ENCODE data around the gene NR1I2.

The NR1I2 gene

DNA sequence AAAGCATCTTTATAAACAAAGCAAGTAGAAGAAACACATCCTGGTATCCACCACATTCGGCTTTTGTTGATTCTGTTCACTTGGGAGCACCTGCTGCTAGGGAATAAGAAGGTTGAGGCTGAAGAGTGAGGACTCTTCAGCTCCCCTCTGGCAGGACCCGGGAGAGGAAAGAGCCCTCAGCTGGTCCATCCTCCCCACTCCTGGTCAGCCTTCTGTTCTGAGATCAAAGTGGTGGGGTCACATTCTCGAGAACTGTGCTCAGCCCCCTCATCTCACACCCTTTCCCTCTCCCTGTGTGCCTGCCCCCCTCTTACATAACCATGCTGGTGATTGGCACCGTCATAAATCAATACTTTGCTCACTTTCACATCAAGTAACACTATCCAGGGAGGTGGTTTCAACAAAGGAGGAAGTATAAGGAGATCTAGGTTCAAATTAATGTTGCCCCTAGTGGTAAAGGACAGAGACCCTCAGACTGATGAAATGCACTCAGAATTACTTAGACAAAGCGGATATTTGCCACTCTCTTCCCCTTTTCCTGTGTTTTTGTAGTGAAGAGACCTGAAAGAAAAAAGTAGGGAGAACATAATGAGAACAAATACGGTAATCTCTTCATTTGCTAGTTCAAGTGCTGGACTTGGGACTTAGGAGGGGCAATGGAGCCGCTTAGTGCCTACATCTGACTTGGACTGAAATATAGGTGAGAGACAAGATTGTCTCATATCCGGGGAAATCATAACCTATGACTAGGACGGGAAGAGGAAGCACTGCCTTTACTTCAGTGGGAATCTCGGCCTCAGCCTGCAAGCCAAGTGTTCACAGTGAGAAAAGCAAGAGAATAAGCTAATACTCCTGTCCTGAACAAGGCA is at the start of gene NR1I2:
Gene NR1I2 (plus strand): TSS at position 772 of the 869 bp plus-strand sequence.
- peak within 1 kb of the TSS; percentile 72 to 83 for H3K9ac ChIP-seq (ENCODE audit: low read depth in 1 of 2, low read length in 2 of 2)
- peaks cover 0 to 15% of the 10 kb centered on the region in 2 donors for H3K4me1 ChIP-seq (ENCODE audit: control insufficient read depth in 2 of 2, insufficient read depth in 2 of 2, low read length in 2 of 2)
- H3K27me3 ChIP-seq (ENCODE audit: control insufficient read depth in 2 of 2, insufficient read depth in 2 of 2, low read length in 2 of 2), result no peaks in the 10 kb centered on the region
- H3K9me3 ChIP-seq (ENCODE audit: control insufficient read depth in 2 of 2, low read length in 2 of 2), result peaks cover 0 to 2% of the 10 kb centered on the region in 2 donors
- peak within 1 kb of the TSS; percentile 86 to 88 for H3K27ac ChIP-seq (ENCODE audit: low read depth in 2 of 2, low read length in 2 of 2)
- peak within 1 kb of the TSS; percentile 65 to 79 for H3K4me3 ChIP-seq (ENCODE audit: low read length in 2 of 2)
- H3K36me3 ChIP-seq (ENCODE audit: control insufficient read depth in 2 of 2, insufficient read depth in 2 of 2, low read length in 2 of 2), result no peaks in the 10 kb centered on the region

DNA sequence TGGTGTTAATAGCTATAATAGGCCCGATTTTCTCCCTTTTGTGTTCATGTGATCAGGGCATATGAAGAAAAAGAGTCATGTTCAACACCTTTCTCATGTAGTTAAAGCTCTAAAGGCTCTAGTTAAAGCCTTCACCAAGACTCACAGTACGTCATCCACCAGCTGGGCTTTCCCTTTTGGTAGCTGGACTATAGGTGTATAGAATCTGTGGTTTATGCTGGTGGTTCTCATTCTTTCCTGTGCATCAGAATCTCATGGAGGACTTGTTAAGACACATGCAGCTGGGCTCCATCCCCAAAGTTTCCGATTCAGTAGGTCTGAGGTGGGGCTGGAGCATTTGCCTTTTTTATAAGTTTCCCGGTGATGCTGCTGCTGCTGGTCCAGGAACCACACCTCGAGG is 48.1 kb upstream of the NR1I2 start:
- Histone ChIP-seq H3K27ac (ENCODE audit: low read depth in 2 of 2, low read length in 2 of 2) (no peak overlapping the region), H3K9ac (ENCODE audit: low read depth in 1 of 2, low read length in 2 of 2) (no peak overlapping the region), H3K36me3 (ENCODE audit: control insufficient read depth in 2 of 2, insufficient read depth in 2 of 2, low read length in 2 of 2) (no peaks in the 10 kb centered on the region), H3K9me3 (ENCODE audit: control insufficient read depth in 2 of 2, low read length in 2 of 2) (no peaks in the 10 kb centered on the region), H3K27me3 (ENCODE audit: control insufficient read depth in 2 of 2, insufficient read depth in 2 of 2, low read length in 2 of 2) (no peaks in the 10 kb centered on the region), H3K4me3 (ENCODE audit: low read length in 2 of 2) (no peak overlapping the region), H3K4me1 (ENCODE audit: control insufficient read depth in 2 of 2, insufficient read depth in 2 of 2, low read length in 2 of 2) (no peaks in the 10 kb centered on the region)

DNA sequence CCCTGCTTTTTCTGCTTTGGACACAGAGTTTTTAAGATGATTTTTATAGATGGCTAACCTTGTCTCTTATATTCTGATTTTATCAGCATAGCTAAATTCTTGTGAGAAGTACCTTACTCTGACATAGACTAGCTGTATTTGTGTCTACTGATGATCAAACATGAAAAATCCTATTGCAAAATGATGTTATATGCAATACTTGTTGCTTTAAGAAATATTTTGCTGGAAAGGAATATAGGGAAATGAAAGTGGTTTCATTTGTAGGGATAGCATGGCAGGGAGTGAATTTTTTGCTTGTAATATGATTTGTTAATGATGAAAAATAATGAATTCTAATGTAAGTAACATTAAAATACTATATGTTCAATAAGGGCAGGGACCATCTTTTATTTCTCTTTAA is 43.2 kb upstream of the NR1I2 start:
- H3K9ac ChIP-seq (ENCODE audit: low read depth in 1 of 2, low read length in 2 of 2), result no peak overlapping the region
- H3K27me3 ChIP-seq (ENCODE audit: control insufficient read depth in 2 of 2, insufficient read depth in 2 of 2, low read length in 2 of 2), result no peaks in the 10 kb centered on the region
- no peaks in the 10 kb centered on the region for H3K4me1 ChIP-seq (ENCODE audit: control insufficient read depth in 2 of 2, insufficient read depth in 2 of 2, low read length in 2 of 2)
- no peak overlapping the region for H3K4me3 ChIP-seq (ENCODE audit: low read length in 2 of 2)
- H3K36me3 ChIP-seq (ENCODE audit: control insufficient read depth in 2 of 2, insufficient read depth in 2 of 2, low read length in 2 of 2), result no peaks in the 10 kb centered on the region
- no peaks in the 10 kb centered on the region for H3K9me3 ChIP-seq (ENCODE audit: control insufficient read depth in 2 of 2, low read length in 2 of 2)
- no peak overlapping the region for H3K27ac ChIP-seq (ENCODE audit: low read depth in 2 of 2, low read length in 2 of 2)

DNA sequence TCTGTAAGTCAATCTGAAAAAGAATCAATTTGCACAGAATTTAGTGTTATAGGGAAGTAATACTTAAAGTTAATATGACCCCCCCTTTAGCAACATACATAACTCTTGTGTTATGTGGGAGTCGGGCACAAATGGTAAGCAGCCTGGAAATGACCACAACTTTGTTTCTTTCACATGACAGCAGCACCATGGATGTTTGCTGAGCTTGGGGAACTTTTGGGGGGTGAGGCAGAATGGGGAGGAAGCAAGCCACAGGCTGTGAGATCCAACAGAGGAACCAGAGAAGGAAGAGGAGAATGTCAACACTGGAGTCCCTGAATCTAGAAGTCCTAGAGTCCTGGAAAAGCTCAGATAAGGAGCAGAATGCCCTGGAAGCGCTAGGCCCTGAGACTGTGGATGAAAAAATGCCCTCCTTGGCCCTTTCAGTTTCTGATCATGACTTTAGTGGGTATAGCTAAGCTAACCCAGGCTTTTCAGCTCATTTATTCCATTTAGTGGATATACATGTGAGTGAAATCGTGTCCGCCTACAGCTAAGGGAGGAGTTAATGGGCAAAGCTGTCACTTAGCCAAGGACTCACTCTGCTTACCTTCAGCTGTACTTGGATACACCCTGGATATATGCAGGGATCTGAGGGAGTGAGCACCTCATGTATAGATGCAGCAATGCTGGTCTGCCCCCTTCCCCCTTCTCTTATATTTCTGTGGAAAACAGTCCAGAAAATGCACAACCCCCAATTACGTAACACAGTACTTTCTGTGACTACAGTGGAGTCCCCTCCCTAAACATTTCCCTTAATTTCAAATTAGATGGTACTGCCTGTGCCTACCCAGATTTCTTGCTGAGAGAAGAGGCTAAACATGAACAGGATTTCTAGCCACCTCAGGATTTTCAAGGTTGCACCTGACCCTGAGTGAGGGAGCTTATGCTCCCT is 40.0 kb upstream of the NR1I2 start:
- Histone ChIP-seq H3K27ac (ENCODE audit: low read depth in 2 of 2, low read length in 2 of 2) (no peak overlapping the region), H3K4me3 (ENCODE audit: low read length in 2 of 2) (no peak overlapping the region)

DNA sequence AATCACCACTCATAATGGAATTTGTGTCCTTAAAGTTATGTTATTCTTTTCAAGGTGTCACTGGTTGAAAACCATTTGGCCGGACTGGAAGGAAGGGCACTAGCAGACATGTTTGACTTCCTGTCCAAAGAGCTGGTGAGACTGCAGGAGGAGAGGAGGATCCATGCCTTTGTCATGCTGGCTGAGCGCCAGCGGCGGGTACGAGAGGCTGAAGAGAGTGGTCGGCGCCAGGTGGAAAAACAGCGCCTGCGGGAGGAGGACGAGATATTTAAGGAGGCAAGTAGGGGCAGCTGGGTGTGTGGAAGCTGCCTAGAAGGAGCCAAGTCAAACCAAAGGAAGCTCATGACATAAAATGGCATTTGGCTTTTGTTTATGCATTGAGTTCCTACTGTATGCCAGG is 38.0 kb upstream of the NR1I2 start:
- Histone ChIP-seq H3K27me3 (ENCODE audit: control insufficient read depth in 2 of 2, insufficient read depth in 2 of 2, low read length in 2 of 2) (no peaks in the 10 kb centered on the region), H3K4me3 (ENCODE audit: low read length in 2 of 2) (no peak overlapping the region), H3K9ac (ENCODE audit: low read depth in 1 of 2, low read length in 2 of 2) (no peak overlapping the region), H3K27ac (ENCODE audit: low read depth in 2 of 2, low read length in 2 of 2) (no peak overlapping the region), H3K4me1 (ENCODE audit: control insufficient read depth in 2 of 2, insufficient read depth in 2 of 2, low read length in 2 of 2) (no peaks in the 10 kb centered on the region), H3K36me3 (ENCODE audit: control insufficient read depth in 2 of 2, insufficient read depth in 2 of 2, low read length in 2 of 2) (no peaks in the 10 kb centered on the region), H3K9me3 (ENCODE audit: control insufficient read depth in 2 of 2, low read length in 2 of 2) (no peaks in the 10 kb centered on the region)

More for the DNA sequence above, 40.0 kb upstream of the NR1I2 start:
- no peaks in the 10 kb centered on the region for H3K27me3 ChIP-seq (ENCODE audit: control insufficient read depth in 2 of 2, insufficient read depth in 2 of 2, low read length in 2 of 2)
- no peaks in the 10 kb centered on the region for H3K4me1 ChIP-seq (ENCODE audit: control insufficient read depth in 2 of 2, insufficient read depth in 2 of 2, low read length in 2 of 2)
- no peaks in the 10 kb centered on the region for H3K9me3 ChIP-seq (ENCODE audit: control insufficient read depth in 2 of 2, low read length in 2 of 2)
- no peaks in the 10 kb centered on the region for H3K36me3 ChIP-seq (ENCODE audit: control insufficient read depth in 2 of 2, insufficient read depth in 2 of 2, low read length in 2 of 2)
- H3K9ac ChIP-seq (ENCODE audit: low read depth in 1 of 2, low read length in 2 of 2), result no peak overlapping the region

DNA sequence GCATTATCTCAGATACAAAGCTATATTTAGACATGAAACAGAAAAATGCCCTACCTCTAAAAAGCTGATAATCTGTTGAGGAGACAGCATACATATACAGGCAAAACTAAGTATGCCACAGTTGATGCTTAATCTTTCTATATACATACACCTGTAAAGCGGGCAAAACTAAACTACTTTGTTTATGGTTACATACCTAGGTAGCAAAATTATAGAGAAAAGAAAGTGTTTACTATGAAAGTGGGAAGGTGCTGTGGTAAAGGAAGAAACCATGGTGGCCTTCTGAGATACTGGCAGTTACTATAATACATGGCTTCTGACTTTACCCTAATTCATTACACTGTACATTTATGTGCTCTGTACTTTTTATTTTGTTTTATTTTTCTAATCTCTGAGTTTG is 36.0 kb upstream of the NR1I2 start:
- Histone ChIP-seq H3K4me3 (ENCODE audit: low read length in 2 of 2) (no peak overlapping the region), H3K9ac (ENCODE audit: low read depth in 1 of 2, low read length in 2 of 2) (no peak overlapping the region), H3K36me3 (ENCODE audit: control insufficient read depth in 2 of 2, insufficient read depth in 2 of 2, low read length in 2 of 2) (no peaks in the 10 kb centered on the region), H3K27ac (ENCODE audit: low read depth in 2 of 2, low read length in 2 of 2) (no peak overlapping the region), H3K27me3 (ENCODE audit: control insufficient read depth in 2 of 2, insufficient read depth in 2 of 2, low read length in 2 of 2) (no peaks in the 10 kb centered on the region), H3K9me3 (ENCODE audit: control insufficient read depth in 2 of 2, low read length in 2 of 2) (no peaks in the 10 kb centered on the region), H3K4me1 (ENCODE audit: control insufficient read depth in 2 of 2, insufficient read depth in 2 of 2, low read length in 2 of 2) (no peaks in the 10 kb centered on the region)

DNA sequence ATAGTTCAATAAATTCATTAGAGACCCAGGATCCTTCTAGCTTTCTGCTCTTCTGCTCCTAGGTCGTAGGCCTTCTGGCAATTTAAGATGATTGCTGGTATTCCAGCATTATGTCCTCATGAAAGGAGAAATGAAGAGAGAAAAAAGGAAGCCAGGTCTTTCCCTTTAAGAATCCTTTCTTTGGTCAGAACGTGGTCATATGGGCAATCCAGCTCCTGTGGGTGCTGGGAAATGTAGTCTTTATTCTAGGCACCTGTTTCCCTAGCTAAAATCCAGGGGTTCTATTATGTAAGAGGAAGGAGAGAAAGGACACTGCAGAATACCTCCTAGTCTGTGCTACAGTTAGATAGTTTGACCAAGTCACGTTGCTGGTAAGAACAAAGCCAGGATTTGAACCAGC is 35.5 kb upstream of the NR1I2 start:
- Histone ChIP-seq H3K36me3 (ENCODE audit: control insufficient read depth in 2 of 2, insufficient read depth in 2 of 2, low read length in 2 of 2) (peaks cover 0 to 1% of the 10 kb centered on the region in 2 donors), H3K27me3 (ENCODE audit: control insufficient read depth in 2 of 2, insufficient read depth in 2 of 2, low read length in 2 of 2) (no peaks in the 10 kb centered on the region), H3K4me1 (ENCODE audit: control insufficient read depth in 2 of 2, insufficient read depth in 2 of 2, low read length in 2 of 2) (no peaks in the 10 kb centered on the region), H3K27ac (ENCODE audit: low read depth in 2 of 2, low read length in 2 of 2) (no peak overlapping the region), H3K9me3 (ENCODE audit: control insufficient read depth in 2 of 2, low read length in 2 of 2) (no peaks in the 10 kb centered on the region), H3K9ac (ENCODE audit: low read depth in 1 of 2, low read length in 2 of 2) (no peak overlapping the region), H3K4me3 (ENCODE audit: low read length in 2 of 2) (no peak overlapping the region)

DNA sequence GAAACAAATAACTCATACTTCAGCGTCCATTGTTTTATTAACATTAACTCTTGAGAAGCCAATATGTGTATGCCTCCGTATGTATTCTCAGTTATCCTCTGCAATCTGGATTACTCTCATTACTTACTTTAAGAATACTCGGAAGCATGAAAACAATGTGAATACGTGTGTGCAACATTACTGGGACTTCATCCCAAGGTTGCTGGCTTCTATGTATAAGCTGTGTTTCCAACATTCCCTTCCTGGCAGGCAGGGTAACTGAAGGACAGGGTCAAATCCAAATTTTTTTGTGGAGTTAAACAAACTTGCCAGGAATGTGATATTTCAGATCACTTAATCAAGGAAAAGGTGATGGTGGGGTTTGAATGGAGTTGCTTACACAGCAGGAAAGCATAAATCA is 34.5 kb upstream of the NR1I2 start:
- H3K27ac ChIP-seq (ENCODE audit: low read depth in 2 of 2, low read length in 2 of 2), result no peak overlapping the region
- no peaks in the 10 kb centered on the region for H3K27me3 ChIP-seq (ENCODE audit: control insufficient read depth in 2 of 2, insufficient read depth in 2 of 2, low read length in 2 of 2)
- H3K36me3 ChIP-seq (ENCODE audit: control insufficient read depth in 2 of 2, insufficient read depth in 2 of 2, low read length in 2 of 2), result peaks cover 0 to 4% of the 10 kb centered on the region in 2 donors
- no peak overlapping the region for H3K9ac ChIP-seq (ENCODE audit: low read depth in 1 of 2, low read length in 2 of 2)
- H3K4me1 ChIP-seq (ENCODE audit: control insufficient read depth in 2 of 2, insufficient read depth in 2 of 2, low read length in 2 of 2), result no peaks in the 10 kb centered on the region
- H3K9me3 ChIP-seq (ENCODE audit: control insufficient read depth in 2 of 2, low read length in 2 of 2), result no peaks in the 10 kb centered on the region
- H3K4me3 ChIP-seq (ENCODE audit: low read length in 2 of 2), result no peak overlapping the region

DNA sequence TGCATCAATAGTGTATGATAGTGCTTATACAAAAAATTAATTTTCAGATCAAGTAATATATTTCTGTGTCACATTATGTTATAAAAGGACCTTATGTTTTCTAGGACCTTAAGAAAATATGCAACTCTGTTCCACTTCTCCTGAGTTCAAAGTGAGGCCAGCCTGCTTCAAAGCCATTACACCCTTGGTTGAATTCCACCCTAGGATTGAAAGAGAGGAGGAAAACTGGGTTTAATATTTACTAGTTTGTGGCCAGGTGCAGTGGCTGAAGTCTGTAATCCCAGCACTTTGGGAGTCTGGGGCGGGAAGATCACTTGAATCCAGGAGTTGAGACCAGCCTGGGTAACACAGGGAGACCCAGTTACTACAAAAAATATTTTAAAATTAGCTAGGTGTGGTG is 32.9 kb upstream of the NR1I2 start:
- peaks cover 0 to 4% of the 10 kb centered on the region in 2 donors for H3K36me3 ChIP-seq (ENCODE audit: control insufficient read depth in 2 of 2, insufficient read depth in 2 of 2, low read length in 2 of 2)
- no peaks in the 10 kb centered on the region for H3K9me3 ChIP-seq (ENCODE audit: control insufficient read depth in 2 of 2, low read length in 2 of 2)
- H3K27me3 ChIP-seq (ENCODE audit: control insufficient read depth in 2 of 2, insufficient read depth in 2 of 2, low read length in 2 of 2), result no peaks in the 10 kb centered on the region
- H3K27ac ChIP-seq (ENCODE audit: low read depth in 2 of 2, low read length in 2 of 2), result no peak overlapping the region
- no peak overlapping the region for H3K4me3 ChIP-seq (ENCODE audit: low read length in 2 of 2)
- no peak overlapping the region for H3K9ac ChIP-seq (ENCODE audit: low read depth in 1 of 2, low read length in 2 of 2)
- H3K4me1 ChIP-seq (ENCODE audit: control insufficient read depth in 2 of 2, insufficient read depth in 2 of 2, low read length in 2 of 2), result no peaks in the 10 kb centered on the region

DNA sequence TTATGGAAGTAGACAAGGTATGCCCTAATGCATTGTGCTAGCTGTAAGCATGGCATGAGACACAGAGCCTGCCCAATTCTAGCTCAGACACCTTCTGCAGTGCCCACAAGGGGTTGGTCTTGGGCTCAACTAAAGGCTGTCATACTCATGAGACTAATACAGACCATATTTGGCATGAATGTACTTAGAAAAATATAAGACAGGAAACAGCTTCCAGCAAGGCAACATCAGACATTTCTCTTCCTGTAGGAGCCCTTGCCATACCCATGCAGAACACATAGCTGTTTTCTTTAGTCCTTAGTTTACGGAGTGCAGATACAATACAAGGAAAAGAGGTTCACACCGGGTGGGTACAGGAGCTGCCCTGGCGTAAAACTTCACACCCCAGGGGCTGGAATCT is 30.5 kb upstream of the NR1I2 start:
- Histone ChIP-seq H3K9ac (ENCODE audit: low read depth in 1 of 2, low read length in 2 of 2) (no peak overlapping the region), H3K4me3 (ENCODE audit: low read length in 2 of 2) (no peak overlapping the region), H3K9me3 (ENCODE audit: control insufficient read depth in 2 of 2, low read length in 2 of 2) (no peaks in the 10 kb centered on the region), H3K27ac (ENCODE audit: low read depth in 2 of 2, low read length in 2 of 2) (no peak overlapping the region), H3K36me3 (ENCODE audit: control insufficient read depth in 2 of 2, insufficient read depth in 2 of 2, low read length in 2 of 2) (peaks cover 0 to 4% of the 10 kb centered on the region in 2 donors), H3K4me1 (ENCODE audit: control insufficient read depth in 2 of 2, insufficient read depth in 2 of 2, low read length in 2 of 2) (no peaks in the 10 kb centered on the region), H3K27me3 (ENCODE audit: control insufficient read depth in 2 of 2, insufficient read depth in 2 of 2, low read length in 2 of 2) (no peaks in the 10 kb centered on the region)
